ENCODE measurements around the gene MAPKAP1.

The MAPKAP1 gene

GRCh38 chr9:125706651-125707471 is at the start of gene MAPKAP1:
MAPKAP1 (minus strand) TSS chr9:125707208; CDS start chr9:125672574, 34,634 bp downstream.
- DNase-seq: peak; percentile 95 to 97

GRCh38 chr9:125756518-125756917 is 49.5 kb upstream of the MAPKAP1 start:
- no peak for DNase-seq

GRCh38 chr9:125755340-125755739 is 48.3 kb upstream of the MAPKAP1 start:
- no peak for DNase-seq

GRCh38 chr9:125754096-125754495 is 47.1 kb upstream of the MAPKAP1 start:
- no peak for DNase-seq

GRCh38 chr9:125752070-125752628 is 45.1 kb upstream of the MAPKAP1 start:
- DNase-seq: no peak

- DNase-seq: no peak
Measured at GRCh38 chr9:125750627-125751011, 43.6 kb upstream of the MAPKAP1 start.

GRCh38 chr9:125749951-125750626 is 43.1 kb upstream of the MAPKAP1 start:
- no peak for DNase-seq

- no peak for DNase-seq
Measured at GRCh38 chr9:125749287-125749935, 42.4 kb upstream of the MAPKAP1 start.

- DNase-seq: peak in 1 of 2 experiments; percentile 27
Measured at GRCh38 chr9:125748446-125749099, 41.6 kb upstream of the MAPKAP1 start.

GRCh38 chr9:125747765-125748445 is 40.9 kb upstream of the MAPKAP1 start:
- peak; percentile 45 to 47 for DNase-seq

- peak; percentile 63 to 67 for DNase-seq
Measured at GRCh38 chr9:125747053-125747764, 40.2 kb upstream of the MAPKAP1 start, which contains the start of gene PBX3. PBX3 (plus strand) TSS chr9:125747373.

GRCh38 chr9:125746774-125747052 is 39.7 kb upstream of the MAPKAP1 start:
- DNase-seq: no peak

GRCh38 chr9:125746017-125746773 is 39.2 kb upstream of the MAPKAP1 start:
- DNase-seq: peak; percentile 95

- no peak for DNase-seq
Measured at GRCh38 chr9:125745682-125746016, 38.6 kb upstream of the MAPKAP1 start.

GRCh38 chr9:125745018-125745417 is 38.0 kb upstream of the MAPKAP1 start:
- no peak for DNase-seq

- no peak for DNase-seq
Measured at GRCh38 chr9:125744616-125745015, 37.6 kb upstream of the MAPKAP1 start.

GRCh38 chr9:125743682-125744428 is 36.8 kb upstream of the MAPKAP1 start:
- DNase-seq: no peak

- no peak for DNase-seq
Measured at GRCh38 chr9:125742657-125743056, 35.6 kb upstream of the MAPKAP1 start.

- no peak for DNase-seq
Measured at GRCh38 chr9:125739436-125739835, 32.4 kb upstream of the MAPKAP1 start.

- no peak for DNase-seq
Measured at GRCh38 chr9:125732562-125732961, 25.6 kb upstream of the MAPKAP1 start.

Measured in activated T-cell treated with anti-CD3 and anti-CD28 coated beads, Interleukin-2, amount 50 U/mL, for 48 hours (primary cell).